ENCODE measurements around the gene SCAF11.
A peak's percentile ranks its signal among the peaks of the same experiment; 100 is the strongest.
"Not testable (repeated sequence)": the region's sequence is repeated elsewhere in the genome, so short reads cannot be mapped to it uniquely, and the experiment has no call there.

Gene SCAF11

GRCh38 chr12:45990468-45991283, at the start of gene SCAF11:
Gene SCAF11 (minus strand): TSS chr12:45990574. CDS start chr12:45964167, 26,407 bp downstream.
- peak; percentile 99 to 100 for DNase-seq

GRCh38 chr12:46037066-46037465, 46.7 kb upstream of the SCAF11 start:
- DNase-seq, result not testable (repeated sequence)

GRCh38 chr12:46027172-46027571, 36.8 kb upstream of the SCAF11 start:
- no peak for DNase-seq

- no peak for DNase-seq
Measured at GRCh38 chr12:46024099-46024498, 33.7 kb upstream of the SCAF11 start.

GRCh38 chr12:46020768-46021167, 30.4 kb upstream of the SCAF11 start:
- no peak for DNase-seq

- DNase-seq, result not testable (repeated sequence)
Measured at GRCh38 chr12:46018712-46019111, 28.3 kb upstream of the SCAF11 start.

- not testable (repeated sequence) for DNase-seq
Measured at GRCh38 chr12:46017866-46018375, 27.5 kb upstream of the SCAF11 start.

GRCh38 chr12:46005823-46006222, 15.4 kb upstream of the SCAF11 start:
- no peak for DNase-seq

- DNase-seq, result peak in 1 of 2 donors; percentile 3
Measured at GRCh38 chr12:46005151-46005797, 14.9 kb upstream of the SCAF11 start.

- DNase-seq, result no peak
Measured at GRCh38 chr12:46004715-46005114, 14.3 kb upstream of the SCAF11 start.

- DNase-seq, result not testable (repeated sequence)
Measured at GRCh38 chr12:46000076-46000475, 9.7 kb upstream of the SCAF11 start.

GRCh38 chr12:45994736-45995135, 4.4 kb upstream of the SCAF11 start:
- peak; percentile 74 to 92 for DNase-seq

GRCh38 chr12:45991284-45992249, 1.2 kb upstream of the SCAF11 start:
- DNase-seq, result peak; percentile 72 to 87

GRCh38 chr12:45989721-45990467, 480 bp downstream of the SCAF11 start:
- peak; percentile 61 to 72 for DNase-seq

GRCh38 chr12:45989287-45989686, 1.1 kb downstream of the SCAF11 start:
- no peak for DNase-seq

GRCh38 chr12:45988264-45988663, 2.1 kb downstream of the SCAF11 start:
- DNase-seq, result no peak

GRCh38 chr12:45987340-45987727, 3.0 kb downstream of the SCAF11 start:
- no peak for DNase-seq

GRCh38 chr12:45986641-45987339, 3.6 kb downstream of the SCAF11 start:
- no peak for DNase-seq

GRCh38 chr12:45981075-45981837, 9.1 kb downstream of the SCAF11 start:
- DNase-seq, result no peak

GRCh38 chr12:45980540-45980939, 9.8 kb downstream of the SCAF11 start:
- DNase-seq, result no peak

- DNase-seq, result no peak
Measured at GRCh38 chr12:45978108-45978507, 12.3 kb downstream of the SCAF11 start.
